Cardiac muscle cell (in vitro differentiated cells and primary cell): ENCODE data around the gene TCF7. TPM values are rescaled to one million over a fixed set of nuclear protein-coding genes. Genes with fewer than 3 reads are reported as not detected.

ENCODE experiments used
- DNase-seq, 2 donors: peaks; one replicate each; pipeline versions ENCODE4 v3.0.0 to v3.0.0-alpha.2; 2010 to 2017; ENCODE audit warnings: low read depth in 1 of 2, low spot score in 1 of 2
- H3K27ac ChIP-seq: fragments of 200-600 bp; sonication (generic); 2 replicates; pipeline ENCODE4 v1.5.1; 2016
- H3K27me3 ChIP-seq: fragments of 200-600 bp; sonication (generic); 2 replicates; pipeline ENCODE4 v1.6.0; 2016; ENCODE audit warnings: control low read depth
- H3K36me3 ChIP-seq: fragments of 200-600 bp; sonication (generic); 2 replicates; pipeline ENCODE4 v1.5.1; 2016; ENCODE audit warnings: control low read depth
- H3K4me1 ChIP-seq: fragments of 200-600 bp; sonication (generic); 2 replicates; pipeline ENCODE4 v1.8.1; 2017; ENCODE audit warnings: low read depth, mild to moderate bottlenecking, mixed run types
- H3K4me3 ChIP-seq: fragments of 200-600 bp; sonication (generic); 2 replicates; pipeline ENCODE4 v1.5.1; 2016; ENCODE audit warnings: mild to moderate bottlenecking
- H3K9me3 ChIP-seq: fragments of 200-600 bp; sonication (generic); 2 replicates; pipeline ENCODE4 v1.5.1; 2017; ENCODE audit warnings: low read depth, mild to moderate bottlenecking, control low read depth
- CTCF ChIP-seq: IDR thresholded peaks from 2 replicates; pipeline ENCODE4 v1.5.1; 2012; ENCODE audit warnings: low read depth, mild to moderate bottlenecking, low read length
- polyA plus RNA-seq: library from polyadenylated mRNA; unstranded; fragments of >200 nt; fragmentation: Nextera tagmentation; extraction: Ambion mirVana; gene quantifications from 2 replicates; pipeline ENCODE4 v1.2.1, GENCODE V29; 2016
- total RNA-seq: library from RNA; depleted of rRNA; stranded (reverse); fragments of >200 nt; gene quantifications from 2 replicates; pipeline ENCODE4 v1.2.3, GENCODE V29; 2016

The TCF7 gene
- total and polyA plus RNA-seq, 2 experiments from 2014 or later, result 6.8 to 28.9 TPM

- H3K9me3 ChIP-seq, result no peaks in the 10 kb centered on the region
- DNase-seq, result no peak
- H3K27ac ChIP-seq, result no peak overlapping the region
- no peak for TF ChIP-seq CTCF
- H3K36me3 ChIP-seq, result no peaks in the 10 kb centered on the region
- no peaks in the 10 kb centered on the region for H3K4me1 ChIP-seq
- H3K4me3 ChIP-seq, result no peak overlapping the region
- H3K27me3 ChIP-seq, result no peaks in the 10 kb centered on the region
Observed at GRCh38 chr5:134131165-134131564, 16.7 kb downstream of the TCF7 start.

GRCh38 chr5:134131578-134132350 is 17.3 kb downstream of the TCF7 start:
- Histone ChIP-seq H3K27me3 (no peaks in the 10 kb centered on the region), H3K9me3 (no peaks in the 10 kb centered on the region), H3K27ac (no peak overlapping the region), H3K4me3 (no peak overlapping the region), H3K4me1 (no peaks in the 10 kb centered on the region), H3K36me3 (peaks cover 5% of the 10 kb centered on the region)
- no peak for TF ChIP-seq CTCF
- no peak for DNase-seq

- Histone ChIP-seq H3K4me1 (no peaks in the 10 kb centered on the region), H3K27me3 (no peaks in the 10 kb centered on the region), H3K36me3 (peaks cover 5% of the 10 kb centered on the region), H3K4me3 (no peak overlapping the region), H3K9me3 (no peaks in the 10 kb centered on the region), H3K27ac (no peak overlapping the region)
- DNase-seq, result no peak
- TF ChIP-seq CTCF, result peak; percentile 7
Observed at GRCh38 chr5:134132372-134133187, 18.1 kb downstream of the TCF7 start.

GRCh38 chr5:134133188-134133994 is 18.9 kb downstream of the TCF7 start:
- no peaks in the 10 kb centered on the region for H3K9me3 ChIP-seq
- peaks cover 5% of the 10 kb centered on the region for H3K36me3 ChIP-seq
- no peaks in the 10 kb centered on the region for H3K4me1 ChIP-seq
- TF ChIP-seq CTCF, result no peak
- no peak overlapping the region for H3K4me3 ChIP-seq
- no peak overlapping the region for H3K27ac ChIP-seq
- no peaks in the 10 kb centered on the region for H3K27me3 ChIP-seq
- no peak for DNase-seq

GRCh38 chr5:134133995-134134541 is 19.6 kb downstream of the TCF7 start:
- Histone ChIP-seq H3K36me3 (peaks cover 5% of the 10 kb centered on the region), H3K27ac (no peak overlapping the region), H3K4me1 (no peaks in the 10 kb centered on the region), H3K27me3 (no peaks in the 10 kb centered on the region), H3K4me3 (no peak overlapping the region), H3K9me3 (no peaks in the 10 kb centered on the region)
- DNase-seq, result no peak
- TF ChIP-seq CTCF, result no peak
